Skeletal muscle cell (primary cell): ENCODE data around the gene SPTBN1.

ENCODE experiments used
- DNase-seq: peaks from one replicate; pipeline ENCODE4 v3.0.0-alpha.2; 2010; ENCODE audit warnings: low read depth
- H3K4me3 ChIP-seq: 2 replicates; pipeline ENCODE4 v1.5.1; 2011; ENCODE audit warnings: low read depth, mild to moderate bottlenecking, control low read depth, low read length, moderate library complexity

Gene SPTBN1

GRCh38 chr2:54455563-54456361, at the start of gene SPTBN1:
Gene SPTBN1 (plus strand): TSS chr2:54456327. CDS start chr2:54526419, 70,092 bp downstream.
- peak within 1 kb of the TSS; percentile 84 for H3K4me3 ChIP-seq
- peak; percentile 87 for DNase-seq

GRCh38 chr2:54407693-54408092, 48.4 kb upstream of the SPTBN1 start:
- no peak for DNase-seq
- no peak overlapping the region for H3K4me3 ChIP-seq

- no peak overlapping the region for H3K4me3 ChIP-seq
- no peak for DNase-seq
Observed at GRCh38 chr2:54408288-54408687, 47.8 kb upstream of the SPTBN1 start.

GRCh38 chr2:54409752-54410151, 46.4 kb upstream of the SPTBN1 start:
- DNase-seq, result no peak
- no peak overlapping the region for H3K4me3 ChIP-seq

GRCh38 chr2:54411801-54412354, 44.2 kb upstream of the SPTBN1 start:
- DNase-seq, result no peak
- H3K4me3 ChIP-seq, result no peak overlapping the region

GRCh38 chr2:54416166-54416813, 39.8 kb upstream of the SPTBN1 start:
- no peak overlapping the region for H3K4me3 ChIP-seq
- no peak for DNase-seq

- H3K4me3 ChIP-seq, result no peak overlapping the region
- no peak for DNase-seq
Observed at GRCh38 chr2:54416938-54417337, 39.2 kb upstream of the SPTBN1 start.

- DNase-seq, result no peak
- H3K4me3 ChIP-seq, result no peak overlapping the region
Observed at GRCh38 chr2:54417577-54417976, 38.5 kb upstream of the SPTBN1 start.

GRCh38 chr2:54419388-54419787, 36.7 kb upstream of the SPTBN1 start:
- H3K4me3 ChIP-seq, result no peak overlapping the region
- no peak for DNase-seq

GRCh38 chr2:54419855-54420523, 36.1 kb upstream of the SPTBN1 start:
- no peak for DNase-seq
- no peak overlapping the region for H3K4me3 ChIP-seq

- no peak overlapping the region for H3K4me3 ChIP-seq
Observed at GRCh38 chr2:54420524-54421172, 35.5 kb upstream of the SPTBN1 start.

GRCh38 chr2:54422072-54422581, 34.0 kb upstream of the SPTBN1 start:
- no peak for DNase-seq
- H3K4me3 ChIP-seq, result no peak overlapping the region

More at GRCh38 chr2:54420524-54421172, 35.5 kb upstream of the SPTBN1 start:
- DNase-seq, result no peak

- no peak for DNase-seq
- H3K4me3 ChIP-seq, result no peak overlapping the region
Observed at GRCh38 chr2:54423213-54423612, 32.9 kb upstream of the SPTBN1 start.

- no peak overlapping the region for H3K4me3 ChIP-seq
- DNase-seq, result no peak
Observed at GRCh38 chr2:54424555-54425163, 31.5 kb upstream of the SPTBN1 start.

GRCh38 chr2:54428108-54428831, 27.9 kb upstream of the SPTBN1 start:
- H3K4me3 ChIP-seq, result no peak overlapping the region

GRCh38 chr2:54429054-54429453, 27.1 kb upstream of the SPTBN1 start:
- no peak overlapping the region for H3K4me3 ChIP-seq
- DNase-seq, result no peak

More at GRCh38 chr2:54428108-54428831, 27.9 kb upstream of the SPTBN1 start:
- no peak for DNase-seq

- DNase-seq, result no peak
- H3K4me3 ChIP-seq, result no peak overlapping the region
Observed at GRCh38 chr2:54429811-54430551, 26.1 kb upstream of the SPTBN1 start.

GRCh38 chr2:54430649-54431048, 25.5 kb upstream of the SPTBN1 start:
- H3K4me3 ChIP-seq, result no peak overlapping the region
- no peak for DNase-seq
